Measurements from ENCODE around the gene ME1. TPM values are rescaled to one million over a fixed set of nuclear protein-coding genes. Genes with fewer than 3 reads are reported as not detected.

Gene ME1
- total RNA-seq, 8 experiments from 2014 or later = 1.8 to 21.5 (median 8.6) TPM

DNA sequence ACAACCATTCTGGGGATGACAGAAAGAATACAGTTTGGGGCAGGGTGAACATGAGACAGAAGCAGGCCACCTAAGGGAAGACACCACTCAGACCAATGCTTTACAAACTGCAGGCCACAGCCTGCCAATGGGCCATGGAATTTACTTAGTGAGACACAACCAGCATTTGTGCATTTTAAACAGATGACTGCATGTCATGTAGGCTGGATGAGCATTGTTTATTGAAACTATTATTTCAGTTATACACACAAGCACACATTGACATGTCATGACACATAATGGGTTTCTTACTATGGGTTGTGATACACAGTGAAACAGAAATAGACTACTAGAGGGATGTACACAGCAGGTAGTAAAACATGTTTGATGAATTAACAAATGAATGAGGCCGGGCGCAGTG, 245.8 kb downstream of the ME1 start:
- H3K4me3 ChIP-seq = no peak overlapping the region
- ATAC-seq (replicated peaks in 6 of 8) = no peak
- H3K27ac ChIP-seq = no peak overlapping the region
- H3K4me1 ChIP-seq (replicated peaks in 1 of 2) = peaks cover 16 to 26% of the 10 kb centered on the region in 2 donors
- WGBS, 10 experiments = 93 to 100% (median 100%) methylated on average over 2 of the region's 2 CpGs; no CpG with 5 or more reads in 5 of the 10 experiments
- in situ Hi-C loops (cut with MboI; ENCODE audit: low pct_unique_long_range_greater_than_20kb in 2 of 9, low sequenced_read_pairs in 9 of 9, unreplicated experiment in 9 of 9) = no loop called here

DNA sequence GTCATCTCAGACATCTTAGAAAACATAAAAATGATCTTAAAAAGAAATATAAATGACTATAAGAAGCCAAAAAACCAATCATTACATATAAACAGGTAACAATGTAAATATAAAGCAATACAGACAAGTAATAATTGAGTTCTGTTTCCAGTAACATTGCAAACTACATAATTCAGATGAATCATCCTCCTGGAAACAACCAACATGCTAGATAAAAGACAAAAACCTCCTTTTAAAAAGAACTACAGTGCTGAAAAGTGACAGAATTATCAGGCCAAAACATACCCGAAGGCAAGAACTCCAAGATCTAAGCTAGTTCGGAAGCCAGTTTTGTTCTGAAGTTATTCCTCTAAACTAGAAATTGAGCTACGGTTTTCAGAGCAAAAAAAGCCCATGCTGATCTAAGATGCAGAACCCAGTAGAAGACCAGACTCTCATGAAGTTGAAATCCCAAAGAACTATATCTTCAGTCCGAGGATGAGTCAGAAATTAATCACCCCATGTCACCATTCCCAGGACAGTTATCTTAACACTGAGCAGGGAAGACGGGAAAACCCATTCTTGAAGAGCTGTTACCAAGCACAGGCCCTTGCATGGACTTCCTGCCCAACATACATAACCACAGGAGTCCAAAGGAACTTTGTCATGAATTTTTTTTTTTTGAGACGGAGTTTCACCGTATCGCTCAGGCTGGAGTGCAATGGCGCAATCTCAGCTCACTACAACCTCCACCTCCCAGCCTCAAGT, 247.6 kb downstream of the ME1 start:
- in situ Hi-C loops (cut with MboI; ENCODE audit: low pct_unique_long_range_greater_than_20kb in 2 of 9, low sequenced_read_pairs in 9 of 9, unreplicated experiment in 9 of 9) = no loop called here
- H3K27ac ChIP-seq = no peak overlapping the region
- no peak overlapping the region for H3K4me3 ChIP-seq

DNA sequence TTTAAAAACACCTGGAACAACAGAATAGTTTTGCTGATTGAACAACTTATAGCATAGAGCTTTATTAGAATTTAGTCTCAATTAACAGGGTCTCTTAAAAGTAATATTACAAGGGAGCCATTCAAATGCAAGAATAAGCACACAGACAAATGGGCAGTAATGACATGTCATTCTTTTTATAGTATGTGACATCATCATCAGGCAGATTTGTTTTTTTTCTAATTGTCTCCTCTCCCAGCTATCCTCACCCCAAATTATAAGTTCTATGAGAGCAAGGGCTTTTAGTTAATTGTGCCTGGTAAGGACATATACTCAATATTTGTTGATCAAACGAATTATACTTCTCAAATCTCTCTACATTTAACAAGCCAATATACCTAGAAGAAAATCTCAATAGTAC, 248.7 kb downstream of the ME1 start:
- Histone ChIP-seq H3K27ac (no peak overlapping the region), H3K4me1 (replicated peaks in 1 of 2) (peaks cover 16 to 34% of the 10 kb centered on the region in 2 donors), H3K4me3 (no peak overlapping the region)
- in situ Hi-C loops (cut with MboI; ENCODE audit: low pct_unique_long_range_greater_than_20kb in 2 of 9, low sequenced_read_pairs in 9 of 9, unreplicated experiment in 9 of 9) = no loop called here
- 70 to 100% (median 85%) methylated on average over 1 of the region's 1 CpG; no CpG with 5 or more reads in 4 of the 10 experiments for WGBS, 10 experiments
- peak in 5 of 8 experiments; percentile 30 to 52 (median 39) for ATAC-seq (replicated peaks in 6 of 8)

More for the DNA sequence above, 247.6 kb downstream of the ME1 start:
- WGBS, 10 experiments = 0 to 100% (median 93%) methylated on average over 1 to 8 of the region's 9 CpGs; no CpG with 5 or more reads in 1 of the 10 experiments
- peaks cover 16 to 34% of the 10 kb centered on the region in 2 donors for H3K4me1 ChIP-seq (replicated peaks in 1 of 2)
- ATAC-seq (replicated peaks in 6 of 8) = peak in 6 of 8 experiments; percentile 24 to 87 (median 38)

DNA sequence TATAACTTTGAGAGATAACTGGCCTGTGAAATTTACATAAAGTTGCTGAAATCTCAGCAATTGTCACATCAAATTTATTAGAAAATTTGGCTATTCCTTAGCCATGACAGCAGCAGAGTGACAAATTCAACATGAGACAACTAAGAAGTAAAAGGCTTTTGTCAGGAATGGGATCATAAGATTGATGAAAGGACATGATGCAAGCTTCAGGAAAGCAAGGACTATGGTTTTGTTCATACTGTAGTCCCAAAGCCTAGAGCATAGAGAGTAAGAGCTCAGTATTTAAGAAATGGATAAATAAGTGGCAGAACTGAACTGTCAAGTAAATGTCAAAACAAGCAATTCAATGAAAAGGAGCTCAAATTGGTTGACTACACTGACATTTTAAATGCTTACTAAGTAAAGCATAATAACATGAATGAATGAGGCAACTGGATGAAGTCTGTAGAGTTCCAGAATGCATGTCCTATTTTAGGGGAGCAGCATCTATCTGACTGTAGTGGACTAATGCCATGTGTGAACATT, 250.4 kb downstream of the ME1 start:
- H3K4me1 ChIP-seq (replicated peaks in 1 of 2) = peaks cover 16 to 34% of the 10 kb centered on the region in 2 donors
- in situ Hi-C loops (cut with MboI; ENCODE audit: low pct_unique_long_range_greater_than_20kb in 2 of 9, low sequenced_read_pairs in 9 of 9, unreplicated experiment in 9 of 9) = no loop called here
- peak overlapping the region in 1 of 2 donors; percentile 77 for H3K27ac ChIP-seq
- H3K4me3 ChIP-seq = no peak overlapping the region
- ATAC-seq (replicated peaks in 6 of 8) = peak in 5 of 8 experiments; percentile 66 to 92 (median 89)

DNA sequence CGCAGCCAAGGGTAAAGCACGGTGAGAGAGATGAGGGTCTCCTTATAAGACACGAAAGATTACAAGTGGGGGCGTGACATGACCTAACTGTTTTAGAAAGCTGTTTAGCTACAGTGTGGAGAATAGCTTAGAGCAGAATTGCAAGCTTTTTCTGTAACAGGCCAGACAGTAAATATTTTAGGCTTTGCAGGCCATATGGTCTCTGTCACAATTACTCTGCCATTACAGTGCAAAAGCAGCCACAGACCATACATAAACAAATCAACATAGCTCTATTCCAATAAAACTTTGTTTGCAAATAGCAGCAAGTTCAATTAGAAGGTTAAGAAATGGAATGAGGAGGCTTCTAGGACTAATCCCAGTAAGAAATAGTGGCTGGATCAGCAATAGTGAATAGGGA, 254.6 kb downstream of the ME1 start:
- 84 to 100% (median 94%) methylated on average over 2 to 4 of the region's 4 CpGs; no CpG with 5 or more reads in 3 of the 10 experiments for WGBS, 10 experiments
- H3K27ac ChIP-seq = no peak overlapping the region
- H3K4me1 ChIP-seq (replicated peaks in 1 of 2) = peaks cover 10 to 19% of the 10 kb centered on the region in 2 donors
- H3K4me3 ChIP-seq = no peak overlapping the region
- in situ Hi-C loops (cut with MboI; ENCODE audit: low pct_unique_long_range_greater_than_20kb in 2 of 9, low sequenced_read_pairs in 9 of 9, unreplicated experiment in 9 of 9) = no loop called here
- no peak for ATAC-seq (replicated peaks in 6 of 8)

DNA sequence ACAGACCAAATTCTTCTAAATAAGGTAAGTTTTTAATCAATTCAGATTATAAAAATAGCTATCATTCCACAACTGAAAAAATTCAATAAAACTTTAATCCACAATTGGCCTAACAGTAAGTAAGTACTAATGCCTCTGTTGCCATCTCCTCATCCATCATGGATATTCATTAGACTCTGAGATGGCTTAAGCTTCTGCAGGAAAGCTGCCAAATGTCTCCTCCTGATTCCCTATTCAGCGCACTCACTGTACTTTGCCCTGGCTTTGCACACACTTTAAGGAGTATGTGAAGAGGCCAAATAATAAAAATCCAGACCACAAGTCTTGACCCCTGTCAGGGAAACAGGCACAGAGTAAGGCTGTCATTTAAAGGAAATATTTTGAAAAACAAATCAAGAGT, 261.3 kb downstream of the ME1 start:
- ATAC-seq (replicated peaks in 6 of 8) = no peak
- in situ Hi-C loops (cut with MboI; ENCODE audit: low pct_unique_long_range_greater_than_20kb in 2 of 9, low sequenced_read_pairs in 9 of 9, unreplicated experiment in 9 of 9) = loop anchor here in 1 of 9 experiments (25.0 kb wide), 1 partner anchor 957 kb away; no protein-coding TSS in a partner anchor
- WGBS, 10 experiments = 86 to 100% (median 100%) methylated on average over 1 of the region's 1 CpG; no CpG with 5 or more reads in 4 of the 10 experiments
- no peaks in the 10 kb centered on the region for H3K4me1 ChIP-seq (replicated peaks in 1 of 2)
- H3K4me3 ChIP-seq = no peak overlapping the region
- no peak overlapping the region for H3K27ac ChIP-seq

DNA sequence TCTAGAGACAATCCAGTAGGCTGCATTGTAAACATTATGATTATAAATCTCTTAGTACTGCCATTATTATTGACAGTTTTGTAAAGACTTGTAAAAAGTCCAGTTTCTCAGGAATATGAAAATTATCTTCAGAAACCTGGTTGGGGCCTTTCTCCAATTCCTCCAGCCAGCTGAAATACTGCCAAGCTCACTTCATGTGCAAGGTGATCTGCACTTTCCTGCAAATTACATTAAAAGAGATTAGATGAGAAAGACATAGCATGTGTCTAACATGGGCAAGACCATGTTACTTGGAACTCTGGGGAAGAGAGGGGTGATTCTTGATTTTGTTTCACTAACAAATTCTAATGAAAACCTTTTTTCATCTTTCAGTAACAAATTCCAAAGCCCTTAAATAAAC, 261.7 kb downstream of the ME1 start:
- no peak overlapping the region for H3K4me3 ChIP-seq
- in situ Hi-C loops (cut with MboI; ENCODE audit: low pct_unique_long_range_greater_than_20kb in 2 of 9, low sequenced_read_pairs in 9 of 9, unreplicated experiment in 9 of 9) = loop anchor here in 1 of 9 experiments (25.0 kb wide), 1 partner anchor 957 kb away; no protein-coding TSS in a partner anchor
- H3K4me1 ChIP-seq (replicated peaks in 1 of 2) = no peaks in the 10 kb centered on the region
- ATAC-seq (replicated peaks in 6 of 8) = no peak
- H3K27ac ChIP-seq = no peak overlapping the region

DNA sequence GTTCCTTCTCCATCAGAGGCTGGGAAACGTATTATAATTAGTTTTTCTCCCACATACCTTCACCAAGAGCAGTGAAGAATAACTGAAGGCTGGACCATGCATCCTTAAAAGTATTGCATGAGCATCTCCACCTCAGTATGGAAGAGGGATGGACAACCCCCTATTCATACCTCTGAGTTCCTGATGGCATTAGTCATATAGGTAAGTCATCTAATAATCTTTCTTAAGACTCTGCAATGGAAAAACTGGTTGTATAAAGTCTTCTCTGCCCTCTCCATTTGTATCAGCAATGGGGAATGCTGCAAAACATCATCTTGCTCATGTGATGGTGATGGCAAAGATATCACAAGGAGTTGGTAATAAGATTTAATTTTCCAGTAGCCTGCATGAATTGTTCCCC, 262.3 kb downstream of the ME1 start:
- no peak for ATAC-seq (replicated peaks in 6 of 8)
- no peak overlapping the region for H3K27ac ChIP-seq
- H3K4me3 ChIP-seq = no peak overlapping the region
- WGBS, 10 experiments = 67 to 100% (median 92%) methylated on average over 1 of the region's 1 CpG; no CpG with 5 or more reads in 4 of the 10 experiments
- in situ Hi-C loops (cut with MboI; ENCODE audit: low pct_unique_long_range_greater_than_20kb in 2 of 9, low sequenced_read_pairs in 9 of 9, unreplicated experiment in 9 of 9) = loop anchor here in 1 of 9 experiments (25.0 kb wide), 1 partner anchor 956 kb away; no protein-coding TSS in a partner anchor
- H3K4me1 ChIP-seq (replicated peaks in 1 of 2) = no peaks in the 10 kb centered on the region

DNA sequence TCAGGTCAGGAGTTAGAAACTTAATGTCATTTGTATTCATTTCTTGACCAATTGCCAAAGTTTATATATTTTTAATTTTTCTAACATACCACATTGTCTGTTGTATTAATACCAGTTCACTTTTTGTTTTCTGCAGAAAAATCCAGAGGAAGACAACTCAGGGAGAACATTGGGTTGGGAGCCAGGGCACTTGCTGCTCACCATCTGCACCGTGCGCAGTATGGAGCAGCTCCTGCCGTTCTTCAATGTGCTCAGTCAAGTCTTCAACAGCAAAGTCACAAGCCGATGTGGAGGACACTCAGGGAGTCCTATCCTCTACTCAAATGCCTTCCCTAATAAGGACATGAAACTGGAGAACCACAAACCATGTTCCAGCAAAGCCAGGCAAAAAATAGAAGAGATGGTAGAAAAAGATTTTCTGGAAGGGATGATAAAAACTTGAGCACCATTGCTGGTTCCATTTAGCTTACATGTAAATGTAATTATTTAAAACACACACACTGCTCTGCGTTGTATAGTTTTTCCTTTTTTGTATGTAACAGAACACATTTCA, 263.0 kb downstream of the ME1 start:
- ATAC-seq (replicated peaks in 6 of 8) = no peak
- H3K4me3 ChIP-seq = no peak overlapping the region
- in situ Hi-C loops (cut with MboI; ENCODE audit: low pct_unique_long_range_greater_than_20kb in 2 of 9, low sequenced_read_pairs in 9 of 9, unreplicated experiment in 9 of 9) = loop anchor here in 1 of 9 experiments (25.0 kb wide), 1 partner anchor 956 kb away; no protein-coding TSS in a partner anchor
- H3K4me1 ChIP-seq (replicated peaks in 1 of 2) = no peaks in the 10 kb centered on the region
- H3K27ac ChIP-seq = no peak overlapping the region
- 74 to 100% (median 98%) methylated on average over 1 to 5 of the region's 5 CpGs; no CpG with 5 or more reads in 1 of the 10 experiments for WGBS, 10 experiments

Other genes with a start within 250 kb of the ME1 start
- 10 to 100 TPM; 26.8 to 67.6 (median 35.0) TPM for gene PGM3, start 237.8 kb downstream of the ME1 start, total RNA-seq
- 10 to 100 TPM in 1 of 8 experiments, 1 to 10 TPM in 7; 3.2 to 10.2 (median 4.0) TPM for gene RWDD2A, start 237.7 kb downstream of the ME1 start, total RNA-seq
- 10 to 100 TPM in 1 of 8 experiments, 1 to 10 TPM in 4, under 1 TPM in 3; 0.21 to 22.5 (median 1.8) TPM for gene PRSS35, start 81.5 kb upstream of the ME1 start, total RNA-seq